ENCODE data around the gene INPP4B.
"Not testable (repeated sequence)": the region's sequence is repeated elsewhere in the genome, so short reads cannot be mapped to it uniquely, and the experiment has no call there.

GRCh38 chr4:142397364-142397991, 448.6 kb downstream of the INPP4B start:
- TF ChIP-seq POLR2A, CTCF (IDR thresholded peaks at IDR 0.05): not testable (repeated sequence)

All from body of pancreas (tissue), 4 donors.